Panc1 (cell line): ENCODE measurements around the gene ZNF48. TPM values are rescaled to one million over a fixed set of nuclear protein-coding genes. Genes with fewer than 3 reads are reported as not detected.
A peak's percentile ranks its signal among the peaks of the same experiment; 100 is the strongest.

Experiments
- ATAC-seq: fragments of 200-7000 bp; cut with Tn5 transposase; 2 replicates; pipeline ENCODE4 v1.9.1; 2020; ENCODE audit warnings: mild to moderate bottlenecking, moderate library complexity
- BruUV-seq: library from RNA; stranded (reverse); fragments of 400-500 nt; replicated peaks from 2 replicates; lab custom pipeline; 2021; lab: Mats Ljungman, UMichigan
- CTCF ChIA-PET: fragments of 300-600 bp; sonication (Branson Sonifier 250); formaldehyde crosslinking; loops from one replicate; lab custom pipeline; 2022; ENCODE audit warnings: antibody characterized with exemption; lab: Charles Lee
- POLR2A ChIA-PET: fragments of 300-600 bp; sonication (Branson Sonifier 250); formaldehyde crosslinking; loops from one replicate; lab custom pipeline; 2022; ENCODE audit warnings: antibody characterized with exemption; lab: Charles Lee
- DNase-seq: peaks from one replicate; pipeline ENCODE4 v3.0.0-alpha.2; 2010; ENCODE audit warnings: low read depth, low spot score
- H3K27ac ChIP-seq: 2 replicates; pipeline ENCODE4 v1.5.1; 2011; ENCODE audit warnings: mild to moderate bottlenecking, low read length, inconsistent platforms
- H3K27me3 ChIP-seq: fragments of 200-500 bp; sonication (Bioruptor generic); 2 replicates; pipeline ENCODE4 v1.6.0; 2014; ENCODE audit warnings: low read length, inconsistent platforms; ENCODE audit not compliant: control insufficient read depth, insufficient read depth
- H3K36me3 ChIP-seq: fragments of 200-500 bp; sonication (Bioruptor generic); 2 replicates; pipeline ENCODE4 v1.5.1; 2014; ENCODE audit warnings: inconsistent platforms, mild to moderate bottlenecking, low read length, moderate library complexity; ENCODE audit not compliant: control insufficient read depth, insufficient read depth
- H3K4me1 ChIP-seq: 2 replicates; pipeline ENCODE4 v1.5.1; 2011; ENCODE audit warnings: inconsistent platforms, mild to moderate bottlenecking, low read length, moderate library complexity; ENCODE audit not compliant: control insufficient read depth, insufficient read depth
- H3K4me3 ChIP-seq, 2 experiments: 2 replicates each; pipeline ENCODE4 v1.5.1; 2011 to 2012; ENCODE audit warnings: low read depth in 2 of 2, low read length in 2 of 2, mild to moderate bottlenecking in 2 of 2, inconsistent platforms in 1 of 2, moderate library complexity in 1 of 2
- H3K9me3 ChIP-seq: fragments of 200-500 bp; sonication (Bioruptor generic); 2 replicates; pipeline ENCODE4 v1.5.1; 2014; ENCODE audit warnings: low read depth, mild to moderate bottlenecking, inconsistent platforms, low read length, moderate library complexity; ENCODE audit not compliant: control insufficient read depth, insufficient read depth
- CTCF ChIP-seq: fragments of 450-650 bp; IDR thresholded peaks from 2 replicates; pipeline ENCODE4 v1.5.1; 2017; ENCODE audit warnings: mild to moderate bottlenecking
- POLR2AphosphoS5 ChIP-seq: IDR thresholded peaks from 2 replicates; pipeline ENCODE4 v1.6.1; 2012; ENCODE audit warnings: mild to moderate bottlenecking, low read depth, low read length, moderate library complexity
- REST ChIP-seq, 2 experiments: IDR thresholded peaks; 2 replicates each; pipeline ENCODE4 v1.6.1; 2011 to 2012; ENCODE audit warnings: low read depth in 2 of 2, control low read depth in 1 of 2, low read length in 1 of 2, mild to moderate bottlenecking in 1 of 2, moderate library complexity in 1 of 2; ENCODE audit not compliant: insufficient read depth in 1 of 2
- SIN3A ChIP-seq: IDR thresholded peaks from 2 replicates; pipeline ENCODE4 v1.6.1; 2012; ENCODE audit warnings: low read depth, mild to moderate bottlenecking, low read length, moderate library complexity, borderline replicate concordance; ENCODE audit not compliant: insufficient read depth
- TCF7L2 ChIP-seq: IDR thresholded peaks from 2 replicates; pipeline ENCODE4 v1.6.1; 2011; ENCODE audit warnings: mild to moderate bottlenecking, low read depth, low read length, inconsistent platforms
- in situ Hi-C: cut with HindIII; loops from 2 replicates; pipeline ENCODE4 v1.10.0; 2016; ENCODE audit warnings: low sequenced_read_pairs, low pct_unique_long_range_greater_than_20kb
- intact Hi-C: fragments of 100-400 bp; cut with micrococcal nuclease; formaldehyde crosslinking; loops from one replicate; pipeline ENCODE4 v1.10.0; 2022; ENCODE audit not compliant: unreplicated experiment
- total RNA-seq: library from RNA; stranded (reverse); gene quantifications from one replicate; pipeline ENCODE4 v1.2.1, GENCODE V29; 2021; ENCODE audit not compliant: unreplicated experiment

Gene ZNF48
- total RNA-seq, 1 experiment from 2014 or later, result 16.6 TPM

- in situ Hi-C loops, result no loop called here
- Histone ChIP-seq H3K9me3 (no peaks in the 10 kb centered on the region), H3K27me3 (no peaks in the 10 kb centered on the region), H3K4me1 (peaks cover 14% of the 10 kb centered on the region), H3K27ac (peak overlapping the region; percentile 86), H3K4me3 (peak overlapping the region; percentile 74 to 82), H3K36me3 (0 out of 2 replicates have a peak, but pooled peaks cover 5% of the 10 kb centered on the region)
- POLR2A ChIA-PET, result no interaction called here
- TF ChIP-seq TCF7L2 (no peak), CTCF (no peak), SIN3A (no peak), REST (IDR thresholded peaks at IDR 0.05; ENCODE audit: insufficient read depth in 1 of 2, low read depth in 2 of 2, low read length in 1 of 2) (no peak), POLR2AphosphoS5 (no peak)
- BruUV-seq, result no TSS peak
- intact Hi-C loops, result loop anchor here (10.0 kb wide), 1 partner anchor 80 kb away; the partner anchor contains the start of gene ZNF768
- CTCF ChIA-PET, result interaction anchor here (0.6 kb wide), 1 partner anchor 355 kb away, joined by 7 read pairs; no protein-coding TSS in a partner anchor
- ATAC-seq, result no peak; the same call in 1 of the 2 replicates
- no peak for DNase-seq
These were observed 49.9 kb downstream of the ZNF48 start for GRCh38 chr16:30445149-30445407.

- TF ChIP-seq POLR2AphosphoS5 (peak; percentile 98), REST (IDR thresholded peaks at IDR 0.05; ENCODE audit: insufficient read depth in 1 of 2, low read depth in 2 of 2, low read length in 1 of 2) (no peak), TCF7L2 (no peak), CTCF (peak; percentile 29; the same call in 1 of the 2 replicates), SIN3A (peak; percentile 83)
- in situ Hi-C loops (no loop called here), intact Hi-C loops (loop anchor here (10.0 kb wide), 1 partner anchor 79 kb away; the partner anchor contains the start of gene ZNF768)
- Histone ChIP-seq H3K27ac (peak within 1 kb of the TSS; percentile 86), H3K4me3 (peak within 1 kb of the TSS; percentile 74 to 82), H3K4me1 (peaks cover 14% of the 10 kb centered on the region), H3K9me3 (no peaks in the 10 kb centered on the region), H3K27me3 (no peaks in the 10 kb centered on the region), H3K36me3 (0 out of 2 replicates have a peak, but pooled peaks cover 5% of the 10 kb centered on the region)
- POLR2A ChIA-PET, result no interaction called here
- TSS peak; percentile 95 for BruUV-seq
- peak; percentile 96 for ATAC-seq
- DNase-seq, result peak; percentile 95
- CTCF ChIA-PET, result interaction anchor here (0.6 kb wide), 1 partner anchor 355 kb away, joined by 7 read pairs; no protein-coding TSS in a partner anchor
These were observed 50.4 kb downstream of the ZNF48 start, which contains the start of gene SEPHS2 for GRCh38 chr16:30445408-30446202. SEPHS2 (minus strand) TSS chr16:30445874; CDS start chr16:30445727, 147 bp downstream.
